ENCODE measurements around the gene RAP1GAP2.

- no peak for TF ChIP-seq POLR2A (IDR thresholded peaks at IDR 0.05)
- TF ChIP-seq CTCF (IDR thresholded peaks at IDR 0.05): no peak
- TF ChIP-seq POLR2AphosphoS5 (IDR thresholded peaks at IDR 0.05): no peak
These were observed 71.5 kb downstream of the RAP1GAP2 start for GRCh38 chr17:2867441-2868424.
